Measurements from ENCODE around the gene ACO1. TPM values are rescaled to one million over a fixed set of nuclear protein-coding genes. Genes with fewer than 3 reads are reported as not detected.

The ACO1 gene
- total RNA-seq, 1 experiment from 2014 or later: 36.2 TPM

GRCh38 chr9:32378496-32378895 is 5.9 kb upstream of the ACO1 start:
- POLR2A ChIA-PET: interaction anchor here (0.9 to 3.0 kb wide), 3 partner anchors 148 to 202 kb away, joined by 3 to 24 read pairs (median 4); no protein-coding TSS in a partner anchor

More at GRCh38 chr9:32378496-32378895, 5.9 kb upstream of the ACO1 start:
- Histone ChIP-seq H3K79me2 (ENCODE audit: insufficient read depth, low read length) (no peaks in the 10 kb centered on the region), H3K36me3 (ENCODE audit: control insufficient read depth in 1 of 2, insufficient read depth in 2 of 2, low read length in 2 of 2) (no peaks in the 10 kb centered on the region), H2AFZ (ENCODE audit: low read depth, low read length, poor library complexity, severe bottlenecking) (peak overlapping the region; percentile 89), H3K27me3 (ENCODE audit: insufficient read depth, low read length) (no peaks in the 10 kb centered on the region), H3K27ac (ENCODE audit: low read depth, low read length) (no peak overlapping the region), H3K4me2 (ENCODE audit: low read length) (peak overlapping the region; percentile 50), H3K9ac (ENCODE audit: low read length) (no peak overlapping the region), H3K4me1 (ENCODE audit: control insufficient read depth in 1 of 2, insufficient read depth in 2 of 2, low read length in 2 of 2) (peaks cover 0 to 7% of the 10 kb centered on the region in 2 experiments; a peak in 3 of 4 replicates), H3K9me3 (ENCODE audit: control insufficient read depth in 1 of 2, insufficient read depth in 1 of 2, low read depth in 1 of 2, low read length in 2 of 2) (no peaks in the 10 kb centered on the region), H4K20me1 (ENCODE audit: insufficient read depth) (no peaks in the 10 kb centered on the region), H3K4me3 (replicated peaks in 1 of 2; ENCODE audit: low read depth in 1 of 2, low read length in 2 of 2) (no peak overlapping the region; a peak in 1 of 4 replicates), H3K9me2 (ENCODE audit: insufficient read depth) (no peaks in the 10 kb centered on the region)
- RAD21 ChIA-PET (ENCODE audit: low non-redundant PET in 1 of 2, low total read pairs in 2 of 2, uncharacterized antibody in 2 of 2, unreplicated experiment in 2 of 2): interaction anchor here (0.6 to 2.8 kb wide), 6 partner anchors 54 to 202 kb away, joined by 3 to 38 read pairs (median 10); partner anchors contain the start of gene RIGI (in 1 of the 2)
- intact Hi-C loops (cut with micrococcal nuclease): loop anchor here (1.0 to 2.0 kb wide), 3 partner anchors 201 to 592 kb away; no protein-coding TSS in a partner anchor
- CTCF ChIA-PET: interaction anchor here (0.7 to 5.4 kb wide), 24 partner anchors 12 to 590 kb away, joined by 3 to 553 read pairs (median 4); partner anchors contain the start of genes NDUFB6, RIGI, SMIM27 and TOPORS
- TF ChIP-seq CEBPB (IDR thresholded peaks at IDR 0.05; ENCODE audit: low read depth) (no peak), RAD21 (IDR thresholded peaks at IDR 0.05; ENCODE audit: low read depth) (peak; percentile 90), CTCF (IDR thresholded peaks at IDR 0.05 in 2 of 3, conservative IDR thresholded peaks at IDR 0.05 in 1 of 3; ENCODE audit: borderline replicate concordance in 1 of 3, insufficient read depth in 1 of 3, low read depth in 2 of 3, low read length in 2 of 3) (peak; percentile 85 to 89 (median 87); a peak in 5 of 6 replicates)
- peak; percentile 83 for ATAC-seq
- peak; percentile 71 for DNase-seq (ENCODE audit: low read depth, low spot score)
- BruUV-seq (replicated peaks): no TSS peak
